ENCODE data around the gene MYL6. TPM values are rescaled to one million over a fixed set of nuclear protein-coding genes. Genes with fewer than 3 reads are reported as not detected.
"Not testable (repeated sequence)": the region's sequence is repeated elsewhere in the genome, so short reads cannot be mapped to it uniquely, and the experiment has no call there.

Gene MYL6
- total RNA-seq, 1 experiment from 2014 or later: 564 TPM

DNA sequence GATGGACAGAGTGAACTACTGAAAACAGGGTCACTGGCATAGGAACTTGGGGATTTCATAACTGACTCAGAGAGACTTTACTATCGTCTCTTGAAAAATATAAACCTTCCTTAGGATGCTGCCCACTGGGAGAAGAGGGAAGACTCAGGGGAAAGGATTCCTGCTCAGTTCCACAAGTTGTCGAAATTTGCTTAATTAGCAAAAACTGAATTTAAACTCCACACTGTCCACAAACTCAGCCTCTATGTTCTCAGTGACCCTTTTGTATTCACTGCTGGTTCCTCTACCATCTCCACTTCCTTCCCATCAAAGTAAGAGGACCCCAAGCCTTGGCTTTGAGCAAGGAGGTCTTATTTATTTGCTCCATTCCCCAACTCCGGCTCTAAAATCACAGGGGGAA, 12.9 kb upstream of the MYL6 start:
- H3K27ac ChIP-seq: no peak overlapping the region
- no peaks in the 10 kb centered on the region for H3K9me3 ChIP-seq (replicated peaks)
- no peak for DNase-seq
- peaks cover 7% of the 10 kb centered on the region for H3K4me1 ChIP-seq
- no peaks in the 10 kb centered on the region for H3K27me3 ChIP-seq
- no peak overlapping the region for H3K4me3 ChIP-seq
- H3K36me3 ChIP-seq: peaks cover 32% of the 10 kb centered on the region

- H3K4me3 ChIP-seq: no peak overlapping the region
- H3K27me3 ChIP-seq: no peaks in the 10 kb centered on the region
- H3K4me1 ChIP-seq: peaks cover 7% of the 10 kb centered on the region
- H3K9me3 ChIP-seq (replicated peaks): no peaks in the 10 kb centered on the region
- peaks cover 26% of the 10 kb centered on the region for H3K36me3 ChIP-seq
- H3K27ac ChIP-seq: no peak overlapping the region
- peak in 1 of 2 experiments; percentile 45 for DNase-seq
These were observed 11.4 kb upstream of the MYL6 start for GRCh38 chr12:56146492-56147460.

GRCh38 chr12:56150563-56150962, 7.6 kb upstream of the MYL6 start:
- no peak overlapping the region for H3K27ac ChIP-seq
- H3K36me3 ChIP-seq: 0 out of 2 replicates have a peak, but pooled peaks cover 4% of the 10 kb centered on the region
- peaks cover 32% of the 10 kb centered on the region for H3K4me1 ChIP-seq
- peak in 1 of 2 experiments; percentile 37 for DNase-seq
- no peak overlapping the region for H3K4me3 ChIP-seq
- no peaks in the 10 kb centered on the region for H3K9me3 ChIP-seq (replicated peaks)
- no peaks in the 10 kb centered on the region for H3K27me3 ChIP-seq

DNA sequence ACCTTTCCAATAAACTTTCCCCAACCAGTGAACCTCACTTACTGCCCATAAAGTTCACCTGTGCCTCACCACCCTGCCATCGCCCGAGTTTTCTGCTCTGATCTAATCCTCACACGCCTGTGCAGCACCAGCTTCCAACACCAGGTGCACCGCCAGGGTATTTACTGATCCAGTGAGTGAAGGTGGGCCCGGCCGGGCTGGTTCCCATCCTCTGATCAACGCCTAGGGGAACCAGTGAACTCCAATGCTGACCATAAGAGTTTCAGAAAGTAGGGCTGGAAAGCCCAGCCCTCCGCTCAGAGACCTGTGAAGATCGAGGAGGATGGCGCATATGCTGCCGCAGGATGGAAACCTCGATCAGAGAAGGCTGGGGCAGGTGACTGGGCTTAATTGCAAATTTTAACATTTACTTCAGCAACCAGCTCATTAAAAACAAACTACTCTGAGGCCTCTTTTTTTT, 6.5 kb upstream of the MYL6 start:
- no peaks in the 10 kb centered on the region for H3K27me3 ChIP-seq
- no peaks in the 10 kb centered on the region for H3K9me3 ChIP-seq (replicated peaks)
- DNase-seq: peak; percentile 31 to 44
- H3K4me1 ChIP-seq: peaks cover 31% of the 10 kb centered on the region
- peak overlapping the region; percentile 69 for H3K4me3 ChIP-seq
- peaks cover 10% of the 10 kb centered on the region; the same call in 1 of the 2 replicates for H3K36me3 ChIP-seq
- H3K27ac ChIP-seq: peak overlapping the region; percentile 95

GRCh38 chr12:56152132-56152755, 5.9 kb upstream of the MYL6 start, which contains the start of gene MYL6B:
Gene MYL6B (plus strand): TSS chr12:56152587. CDS start chr12:56153919, 1,332 bp downstream.
- Histone ChIP-seq H3K36me3 (peaks cover 10% of the 10 kb centered on the region; the same call in 1 of the 2 replicates), H3K9me3 (replicated peaks) (no peaks in the 10 kb centered on the region), H3K4me1 (peaks cover 29% of the 10 kb centered on the region), H3K4me3 (peak within 1 kb of the TSS; percentile 69), H3K27ac (peak within 1 kb of the TSS; percentile 95), H3K27me3 (no peaks in the 10 kb centered on the region)
- DNase-seq: peak; percentile 91 to 93

DNA sequence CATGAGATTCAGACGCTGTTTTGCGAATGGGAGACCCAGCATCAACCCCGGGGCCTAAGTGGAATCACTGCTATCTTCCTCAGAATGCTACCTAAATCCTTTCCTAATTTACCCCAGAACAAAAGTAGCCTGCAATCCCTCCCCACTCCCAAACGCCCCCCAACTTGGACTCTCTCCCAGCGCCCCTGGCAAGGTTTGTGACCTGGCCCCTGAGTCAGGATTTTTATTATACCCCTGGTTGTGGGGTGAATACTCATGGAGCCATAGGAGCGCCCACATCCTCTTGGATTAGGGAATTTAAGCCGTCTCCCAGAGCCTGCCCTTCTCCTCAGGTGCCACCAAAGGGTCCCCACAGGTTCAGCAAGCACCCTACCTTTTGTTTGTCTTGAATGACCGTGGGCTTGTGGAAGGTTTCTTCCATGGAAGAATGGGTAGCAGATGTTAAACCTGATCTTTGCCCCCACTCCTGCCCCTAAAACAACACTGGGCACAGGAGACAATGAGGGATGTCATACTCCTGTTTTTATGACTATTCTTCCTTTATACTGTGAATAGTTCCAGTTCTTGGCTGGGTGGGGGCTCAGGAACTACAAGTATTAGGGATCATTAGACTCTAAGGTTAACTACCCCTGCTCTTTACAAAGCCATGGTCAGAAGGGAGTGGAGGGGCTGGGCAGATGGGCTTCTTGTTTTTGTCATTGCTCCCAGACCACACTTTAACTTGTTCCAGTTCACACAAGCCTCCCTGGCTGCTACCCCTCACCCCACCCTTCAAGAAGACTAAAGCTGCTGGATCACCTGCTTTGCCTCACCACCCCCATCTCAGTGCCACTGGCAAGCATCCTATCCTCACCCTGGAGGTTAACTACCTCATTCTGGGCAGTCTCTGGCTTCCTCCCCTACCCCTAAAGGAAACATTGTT, 5.1 kb upstream of the MYL6 start:
- H3K27ac ChIP-seq: peak overlapping the region; percentile 95
- H3K4me3 ChIP-seq: peak overlapping the region; percentile 69
- DNase-seq: no peak
- H3K36me3 ChIP-seq: peaks cover 10% of the 10 kb centered on the region; the same call in 1 of the 2 replicates
- H3K4me1 ChIP-seq: peaks cover 29% of the 10 kb centered on the region
- H3K27me3 ChIP-seq: no peaks in the 10 kb centered on the region
- H3K9me3 ChIP-seq (replicated peaks): no peaks in the 10 kb centered on the region

GRCh38 chr12:56153678-56154065, 4.5 kb upstream of the MYL6 start:
- peaks cover 10% of the 10 kb centered on the region; the same call in 1 of the 2 replicates for H3K36me3 ChIP-seq
- H3K27me3 ChIP-seq: no peaks in the 10 kb centered on the region
- H3K27ac ChIP-seq: peak overlapping the region; percentile 95
- no peaks in the 10 kb centered on the region for H3K9me3 ChIP-seq (replicated peaks)
- peak overlapping the region; percentile 69 for H3K4me3 ChIP-seq
- DNase-seq: peak; percentile 41 to 56
- peaks cover 29% of the 10 kb centered on the region for H3K4me1 ChIP-seq

- Histone ChIP-seq H3K4me3 (peak overlapping the region; percentile 69), H3K9me3 (replicated peaks) (no peaks in the 10 kb centered on the region), H3K27me3 (no peaks in the 10 kb centered on the region), H3K4me1 (peaks cover 29% of the 10 kb centered on the region), H3K36me3 (peaks cover 12% of the 10 kb centered on the region), H3K27ac (peak overlapping the region; percentile 95)
- peak; percentile 95 to 98 for DNase-seq
These were observed 3.9 kb upstream of the MYL6 start for GRCh38 chr12:56154246-56154771.

DNA sequence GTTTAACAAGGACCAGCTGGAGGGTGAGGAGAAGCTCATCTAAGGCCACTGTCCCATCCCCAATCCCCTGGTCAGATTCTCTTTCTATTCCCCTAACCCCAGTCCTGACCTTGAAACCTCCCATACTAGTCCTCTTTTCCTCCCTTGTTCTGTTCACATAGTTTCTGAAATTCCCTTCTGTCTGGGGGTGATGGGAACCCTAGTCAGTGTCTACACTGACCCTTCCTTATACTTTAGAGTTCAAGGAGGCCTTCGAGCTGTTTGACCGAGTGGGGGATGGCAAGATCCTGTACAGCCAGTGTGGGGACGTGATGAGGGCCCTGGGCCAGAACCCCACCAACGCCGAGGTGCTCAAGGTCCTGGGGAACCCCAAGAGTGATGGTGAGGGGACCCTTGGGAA, 3.3 kb upstream of the MYL6 start:
- Histone ChIP-seq H3K9me3 (replicated peaks) (no peaks in the 10 kb centered on the region), H3K27ac (peak overlapping the region; percentile 95), H3K4me1 (peaks cover 33% of the 10 kb centered on the region), H3K27me3 (no peaks in the 10 kb centered on the region), H3K4me3 (peak overlapping the region; percentile 0; the same call in 1 of the 2 replicates), H3K36me3 (peaks cover 17% of the 10 kb centered on the region)
- no peak for DNase-seq

- peak in 1 of 2 experiments; percentile 17 for DNase-seq
- no peaks in the 10 kb centered on the region for H3K9me3 ChIP-seq (replicated peaks)
- peak overlapping the region; percentile 95 for H3K27ac ChIP-seq
- peaks cover 38% of the 10 kb centered on the region for H3K4me1 ChIP-seq
- peaks cover 23% of the 10 kb centered on the region for H3K36me3 ChIP-seq
- H3K27me3 ChIP-seq: no peaks in the 10 kb centered on the region
- H3K4me3 ChIP-seq: no peak overlapping the region; the same call in 1 of the 2 replicates
These were observed 2.8 kb upstream of the MYL6 start for GRCh38 chr12:56155256-56155845.

DNA sequence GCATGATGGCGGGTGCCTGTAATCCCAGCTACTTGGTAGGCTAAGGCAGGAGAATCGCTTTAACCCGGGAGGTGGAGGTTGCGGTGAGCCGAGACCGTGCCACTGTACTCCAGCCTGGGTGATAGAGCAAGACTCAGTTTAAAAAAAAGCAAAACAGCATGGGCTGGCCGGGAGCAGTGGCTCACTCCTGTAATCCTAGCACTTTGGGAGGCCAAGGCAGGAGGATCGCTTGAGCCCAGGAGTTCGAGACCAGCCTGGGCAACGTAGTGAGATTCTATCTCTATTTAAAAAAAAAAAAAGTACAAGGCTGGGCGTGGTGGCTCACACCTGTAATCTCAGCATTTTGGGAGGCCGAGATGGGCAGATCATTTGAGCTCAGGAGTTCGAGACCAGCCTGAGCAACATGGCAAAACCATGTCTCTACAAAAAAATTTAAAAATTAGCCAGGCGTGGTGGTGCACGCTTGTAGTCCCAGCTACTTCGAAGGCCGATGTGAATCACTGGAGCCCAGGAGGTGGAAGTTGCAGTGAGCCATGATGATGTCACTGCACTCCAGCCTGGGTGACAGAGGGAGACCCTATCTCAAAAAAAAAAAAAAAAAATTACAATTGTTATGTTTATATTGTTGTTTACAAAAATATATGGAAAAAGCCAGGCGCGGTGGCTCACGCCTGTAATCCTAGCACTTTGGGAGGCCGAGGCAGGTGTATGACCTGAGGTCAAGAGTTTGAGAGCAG, 1.5 kb upstream of the MYL6 start:
- H3K27me3 ChIP-seq; DNase-seq; H3K9me3 ChIP-seq (replicated peaks): not testable (repeated sequence)
- H3K27ac ChIP-seq: peak overlapping the region; percentile 83
- H3K4me1 ChIP-seq: peaks cover 40% of the 10 kb centered on the region
- peaks cover 36% of the 10 kb centered on the region for H3K36me3 ChIP-seq
- H3K4me3 ChIP-seq: peak overlapping the region; percentile 78

DNA sequence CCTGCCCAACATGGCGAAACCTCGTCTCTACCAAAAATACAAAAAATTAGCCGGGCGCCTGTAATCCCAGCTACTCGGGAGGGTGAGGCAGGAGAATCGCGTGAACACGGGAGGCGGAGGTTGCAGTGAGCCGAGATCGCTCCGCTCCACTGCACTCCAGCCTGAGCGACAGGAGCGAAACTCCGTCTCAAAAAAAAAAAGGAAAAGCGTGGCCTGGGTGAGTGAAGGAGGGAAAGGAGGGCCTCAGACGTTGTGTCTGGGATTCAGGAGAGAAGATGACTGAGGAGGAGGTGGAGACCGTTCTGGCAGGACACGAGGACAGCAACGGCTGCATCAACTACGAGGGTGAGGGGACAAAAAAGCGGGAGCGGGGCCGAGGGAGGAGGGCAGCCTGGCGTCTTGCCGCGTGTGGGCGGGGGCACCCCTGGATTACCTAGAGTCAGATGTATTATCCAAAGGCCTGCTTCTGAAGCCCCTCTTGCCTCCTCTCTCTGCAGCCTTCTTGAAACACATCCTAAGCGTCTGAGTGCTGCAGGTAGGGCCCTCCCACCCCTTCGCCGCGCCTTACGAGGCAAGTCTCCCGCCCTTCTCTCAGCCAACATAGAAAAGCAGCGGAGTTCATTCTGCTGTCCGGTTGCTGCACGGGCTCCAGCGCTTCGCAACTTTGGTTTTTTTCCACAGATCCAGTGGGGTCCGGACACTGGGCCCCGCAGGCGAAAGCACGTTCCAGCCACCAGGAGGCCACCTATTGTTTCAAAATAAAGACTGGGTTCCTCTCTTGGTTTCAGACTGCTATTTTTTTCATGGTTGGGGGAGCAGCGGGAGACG, 744 bp upstream of the MYL6 start:
- Histone ChIP-seq H3K4me1 (peaks cover 40% of the 10 kb centered on the region), H3K4me3 (peak overlapping the region; percentile 78), H3K27me3 (no peaks in the 10 kb centered on the region), H3K27ac (peak overlapping the region; percentile 83), H3K36me3 (peaks cover 41% of the 10 kb centered on the region), H3K9me3 (replicated peaks) (no peaks in the 10 kb centered on the region)
- DNase-seq: peak; percentile 81

All from SJCRH30 (cell line).